OCI-LY3 (cell line): ENCODE results near the gene SMC1B.

Experiments
- H2AFZ ChIP-seq: fragments of 200-600, 300-600 bp; shearing (Covaris generic); 2 replicates; pipeline ENCODE4 v1.6.0; 2014; ENCODE audit warnings: antibody characterized with exemption, low read depth, low read length
- H3K27ac ChIP-seq: fragments of 200-600, 300-600 bp; sonication (generic); 2 replicates; pipeline ENCODE4 v1.5.1; 2014; ENCODE audit warnings: mild to moderate bottlenecking, low read length, moderate library complexity, mixed read lengths
- H3K27me3 ChIP-seq: fragments of 200-600, 300-600 bp; sonication (generic); 2 replicates; pipeline ENCODE4 v1.6.1; 2014; ENCODE audit warnings: low read depth, low read length, mixed read lengths
- H3K36me3 ChIP-seq: fragments of 200-600, 300-600 bp; sonication (generic); replicated peaks from 2 replicates; pipeline ENCODE3; 2014; ENCODE audit warnings: low read depth, low read length, mixed read lengths
- H3K4me1 ChIP-seq: fragments of 300-600, 200-600 bp; sonication (generic); 2 replicates; pipeline ENCODE4 v1.6.1; 2014; ENCODE audit warnings: low read length, mixed read lengths
- H3K4me2 ChIP-seq: fragments of 200-600, 300-600 bp; sonication (generic); 2 replicates; pipeline ENCODE4 v1.6.1; 2014; ENCODE audit warnings: low read length, mixed read lengths
- H3K4me3 ChIP-seq: fragments of 300-600, 200-600 bp; sonication (generic); 2 replicates; pipeline ENCODE4 v1.5.1; 2014; ENCODE audit warnings: antibody characterized with exemption, mild to moderate bottlenecking, low read length, moderate library complexity
- H3K79me2 ChIP-seq: fragments of 300-600, 200-600 bp; shearing (Covaris generic); 2 replicates; pipeline ENCODE4 v1.6.1; 2014; ENCODE audit warnings: mild to moderate bottlenecking, low read length, mixed read lengths
- H3K9ac ChIP-seq: fragments of 300-600, 200-600 bp; shearing (Covaris generic); 2 replicates; pipeline ENCODE4 v1.6.0; 2014; ENCODE audit warnings: mild to moderate bottlenecking, low read length, moderate library complexity
- H3K9me3 ChIP-seq: fragments of 200-600, 300-600 bp; shearing (Covaris generic); 2 replicates; pipeline ENCODE4 v1.6.1; 2014; ENCODE audit warnings: low read length, mixed read lengths; ENCODE audit not compliant: insufficient read depth
- H4K20me1 ChIP-seq: fragments of 200-600, 300-600 bp; sonication (generic); 2 replicates; pipeline ENCODE4 v1.6.1; 2016; ENCODE audit warnings: low read length, mixed read lengths; ENCODE audit not compliant: insufficient read depth
- CTCF ChIP-seq: fragments of 200-600, 300-600 bp; sonication (generic); IDR thresholded peaks from 2 replicates; pipeline ENCODE4 v1.5.1; 2014; ENCODE audit warnings: antibody characterized with exemption, low read length, low read depth
- EZH2phosphoT487 ChIP-seq: fragments of 200-600 bp; shearing (Covaris generic); IDR thresholded peaks from 2 replicates; pipeline ENCODE4 v1.6.1; 2018; ENCODE audit warnings: antibody characterized with exemption, mixed run types, low read depth

SMC1B gene

GRCh38 chr22:45459235-45459634 lies 45.8 kb upstream of the SMC1B start:
- Histone ChIP-seq H3K79me2 (no peaks in the 10 kb centered on the region), H3K36me3 (no peaks in the 10 kb centered on the region), H4K20me1 (no peaks in the 10 kb centered on the region), H3K4me1 (no peaks in the 10 kb centered on the region), H3K4me2 (no peak overlapping the region), H3K27ac (no peak overlapping the region), H3K27me3 (peaks cover 2% of the 10 kb centered on the region), H3K9ac (no peak overlapping the region), H3K4me3 (no peak overlapping the region), H3K9me3 (no peaks in the 10 kb centered on the region), H2AFZ (no peak overlapping the region)
- TF ChIP-seq EZH2phosphoT487 (no peak), CTCF (no peak)

GRCh38 chr22:45458532-45458931 lies 45.1 kb upstream of the SMC1B start:
- H3K9ac ChIP-seq = no peak overlapping the region
- peaks cover 7% of the 10 kb centered on the region for H3K27me3 ChIP-seq
- H4K20me1 ChIP-seq = no peaks in the 10 kb centered on the region
- no peaks in the 10 kb centered on the region for H3K4me1 ChIP-seq
- no peak overlapping the region for H3K27ac ChIP-seq
- H2AFZ ChIP-seq = no peak overlapping the region
- H3K4me2 ChIP-seq = no peak overlapping the region
- no peaks in the 10 kb centered on the region for H3K79me2 ChIP-seq
- no peaks in the 10 kb centered on the region for H3K36me3 ChIP-seq
- no peaks in the 10 kb centered on the region for H3K9me3 ChIP-seq
- no peak for TF ChIP-seq CTCF
- TF ChIP-seq EZH2phosphoT487 = no peak
- H3K4me3 ChIP-seq = no peak overlapping the region

GRCh38 chr22:45456811-45457210 lies 43.4 kb upstream of the SMC1B start:
- Histone ChIP-seq H3K9me3 (no peaks in the 10 kb centered on the region), H3K36me3 (no peaks in the 10 kb centered on the region), H3K27me3 (peaks cover 18% of the 10 kb centered on the region), H2AFZ (no peak overlapping the region), H3K79me2 (no peaks in the 10 kb centered on the region), H4K20me1 (no peaks in the 10 kb centered on the region), H3K27ac (no peak overlapping the region), H3K9ac (no peak overlapping the region), H3K4me3 (no peak overlapping the region), H3K4me2 (no peak overlapping the region), H3K4me1 (no peaks in the 10 kb centered on the region)
- TF ChIP-seq EZH2phosphoT487 = no peak
- TF ChIP-seq CTCF = no peak

GRCh38 chr22:45455621-45456020 lies 42.2 kb upstream of the SMC1B start:
- Histone ChIP-seq H2AFZ (no peak overlapping the region), H3K27me3 (peaks cover 26% of the 10 kb centered on the region), H3K36me3 (no peaks in the 10 kb centered on the region), H3K9ac (no peak overlapping the region), H3K4me1 (no peaks in the 10 kb centered on the region), H3K4me2 (no peak overlapping the region), H3K27ac (no peak overlapping the region), H3K9me3 (no peaks in the 10 kb centered on the region), H4K20me1 (no peaks in the 10 kb centered on the region), H3K4me3 (no peak overlapping the region), H3K79me2 (no peaks in the 10 kb centered on the region)
- TF ChIP-seq CTCF (no peak), EZH2phosphoT487 (no peak)
